RPMI8226 (cell line): ENCODE results near the gene CMPK2.

Source experiments
- DNase-seq: peaks from one replicate; pipeline ENCODE4 v3.0.0-alpha.2; 2015

The CMPK2 gene

DNA sequence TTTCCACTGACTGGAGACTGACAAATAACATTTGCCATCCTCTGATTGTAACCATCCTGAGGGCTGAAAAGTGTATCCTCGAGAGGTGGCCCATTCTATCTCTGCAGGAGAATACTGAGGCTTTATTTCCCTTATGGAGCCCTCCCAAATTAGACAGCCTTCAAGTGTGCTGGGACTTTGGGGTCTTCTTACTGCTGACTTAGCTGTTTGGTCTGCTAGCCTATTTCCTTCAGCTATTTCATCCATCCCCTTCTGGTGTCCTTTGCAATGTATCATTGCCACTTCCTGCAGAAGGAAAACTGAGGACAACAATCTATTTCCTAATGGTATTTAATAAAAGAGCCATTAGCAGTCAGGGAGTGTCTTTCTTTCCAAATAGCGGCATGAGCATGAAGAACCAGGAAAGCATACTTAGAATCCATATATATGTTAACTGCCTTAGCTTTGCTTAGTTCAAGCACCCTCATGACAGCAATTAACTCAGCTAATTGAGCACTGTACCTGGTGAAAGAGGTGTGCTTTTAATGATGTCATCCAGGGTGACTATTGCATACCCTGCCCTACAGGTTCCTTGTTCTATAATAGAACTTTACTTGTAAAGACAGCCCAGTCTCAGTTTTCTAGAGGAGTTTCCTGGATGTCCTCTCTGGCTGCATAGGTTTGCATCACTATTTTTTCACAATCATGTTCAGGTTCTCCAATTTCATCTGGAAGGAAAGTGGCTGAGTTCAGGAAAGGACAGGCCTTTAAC lies 24.0 kb downstream of the CMPK2 start:
- DNase-seq, result no peak

DNA sequence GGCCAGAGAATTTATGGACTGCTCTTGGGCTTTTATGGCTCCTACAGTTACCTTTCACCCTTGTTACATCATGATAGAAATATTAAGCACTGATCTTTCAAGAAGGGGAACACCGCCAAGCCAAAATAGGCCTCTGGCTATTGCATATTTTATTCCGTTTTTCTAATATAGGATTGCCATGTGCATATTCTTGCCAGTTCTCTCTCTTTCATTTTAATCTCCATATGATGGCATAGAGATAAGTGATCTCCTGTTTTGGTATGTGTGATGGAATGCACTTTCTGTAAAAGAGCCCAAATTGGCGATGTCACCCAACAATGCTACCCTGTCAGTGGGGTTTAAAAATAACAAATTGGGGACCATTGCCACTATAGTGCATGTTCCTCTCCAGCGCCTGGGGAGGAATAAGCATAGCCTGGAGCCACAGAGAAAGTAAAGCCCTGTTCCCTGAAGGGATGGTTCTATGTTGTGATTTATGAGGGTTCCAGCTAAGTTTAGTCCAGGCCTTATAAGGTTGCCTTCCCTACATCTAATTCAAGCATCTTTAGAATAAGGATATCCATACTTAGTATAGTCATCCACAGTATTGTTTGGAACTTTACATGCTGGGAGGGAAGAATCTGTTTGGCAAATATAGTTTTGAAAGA lies 26.9 kb downstream of the CMPK2 start:
- DNase-seq, result no peak

DNA sequence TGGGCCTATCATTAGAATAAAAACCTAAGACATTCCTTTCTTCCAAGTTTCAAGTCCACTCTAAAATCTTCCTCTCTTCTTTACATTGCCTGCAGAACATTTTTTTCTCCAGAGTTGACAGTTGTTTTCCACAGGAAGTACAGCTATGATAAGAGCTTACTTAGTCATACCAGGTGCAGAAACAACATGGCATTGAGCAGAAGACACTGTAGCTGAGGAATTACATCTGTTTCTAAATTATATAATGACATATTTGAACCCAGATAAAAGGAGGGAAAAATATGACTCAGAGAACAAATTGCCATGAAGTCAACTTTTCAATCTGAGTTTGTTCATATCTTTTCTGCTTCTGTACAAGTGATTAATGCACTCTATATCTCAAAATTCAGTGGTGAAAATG lies 30.2 kb downstream of the CMPK2 start:
- no peak for DNase-seq

DNA sequence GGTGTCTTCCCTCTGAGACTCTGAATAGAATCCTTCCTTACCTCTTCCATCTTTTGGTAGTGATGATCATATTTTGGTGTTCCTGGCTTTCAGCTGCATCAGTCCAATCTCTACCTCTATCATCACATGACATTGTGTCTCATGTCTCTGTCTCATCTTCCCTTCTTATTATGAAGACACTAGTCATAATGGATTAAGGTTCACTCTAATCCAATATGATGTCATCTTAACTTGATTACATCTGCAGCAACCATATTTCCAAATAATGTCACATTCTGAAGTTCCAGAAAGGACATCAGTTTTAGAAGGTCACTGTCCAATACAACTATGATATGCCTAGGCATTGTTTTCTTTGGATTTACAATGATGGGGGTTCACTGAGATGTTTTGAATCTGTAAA lies 31.5 kb downstream of the CMPK2 start:
- no peak for DNase-seq

DNA sequence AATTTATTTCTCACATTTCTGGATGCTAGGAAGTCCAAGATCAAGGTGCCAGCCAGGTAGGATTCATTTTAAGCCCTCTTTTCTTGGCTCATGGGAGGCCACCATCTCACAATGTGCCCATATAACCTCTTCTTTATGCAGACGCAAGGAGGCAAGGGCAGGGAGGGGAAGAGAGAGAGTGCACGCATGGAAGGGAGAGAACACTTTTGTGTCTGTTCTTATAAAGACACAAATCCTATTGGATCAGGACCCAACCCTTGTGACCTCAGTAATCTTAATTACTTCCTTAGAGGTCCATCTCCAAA lies 32.5 kb downstream of the CMPK2 start:
- DNase-seq, result no peak

DNA sequence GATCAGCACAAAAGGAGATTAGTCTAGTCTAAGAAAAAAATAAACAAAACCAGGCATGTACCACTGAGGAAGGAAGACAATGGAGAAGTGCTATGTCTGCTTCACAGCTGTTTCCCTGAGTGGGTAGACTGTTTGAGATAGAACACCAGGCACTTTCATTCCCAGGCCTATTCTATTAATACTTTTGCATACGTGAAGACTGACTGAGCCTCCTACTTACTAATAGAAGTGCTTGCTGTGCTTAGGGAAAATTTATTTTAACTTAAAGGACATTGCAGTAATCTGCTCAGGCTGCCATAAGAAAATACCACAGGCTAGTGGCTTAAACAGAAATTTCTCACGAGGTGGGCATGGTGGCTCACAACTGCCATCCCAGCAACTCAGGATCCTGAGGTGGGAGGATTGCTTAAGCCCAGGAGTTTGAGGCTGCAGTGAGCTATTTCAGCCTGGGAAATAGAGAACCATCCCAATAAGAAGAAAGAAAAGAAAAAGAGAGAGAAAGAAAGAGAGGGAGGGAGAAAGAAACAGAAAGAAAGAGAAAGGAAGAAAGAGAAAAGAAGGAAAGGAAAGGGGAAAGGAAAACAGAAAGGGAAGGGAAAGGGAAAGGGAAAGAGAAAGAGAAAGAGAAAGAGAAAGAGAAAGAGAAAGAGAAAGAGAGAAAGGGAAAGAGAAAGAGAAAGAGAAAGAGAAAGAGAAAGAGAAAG lies 33.0 kb downstream of the CMPK2 start:
- no peak for DNase-seq

DNA sequence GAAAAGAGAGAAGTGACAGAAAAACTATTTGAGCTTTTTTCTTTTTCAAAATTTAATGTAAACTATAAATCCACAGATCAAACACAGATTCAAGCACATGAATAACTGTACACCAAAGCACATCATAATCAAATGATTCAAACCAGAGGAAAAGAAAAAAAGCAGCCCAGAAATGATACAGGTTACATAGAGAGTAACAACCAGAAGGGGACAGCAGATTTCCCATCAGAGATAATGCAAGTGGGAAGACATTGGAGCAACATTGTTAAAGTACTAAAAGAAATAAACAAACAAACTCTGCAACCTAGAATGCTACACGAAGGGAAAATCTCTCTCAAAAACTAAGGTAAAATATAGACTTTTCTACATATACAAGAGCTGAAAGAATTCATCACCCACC lies 34.5 kb downstream of the CMPK2 start:
- DNase-seq, result no peak

DNA sequence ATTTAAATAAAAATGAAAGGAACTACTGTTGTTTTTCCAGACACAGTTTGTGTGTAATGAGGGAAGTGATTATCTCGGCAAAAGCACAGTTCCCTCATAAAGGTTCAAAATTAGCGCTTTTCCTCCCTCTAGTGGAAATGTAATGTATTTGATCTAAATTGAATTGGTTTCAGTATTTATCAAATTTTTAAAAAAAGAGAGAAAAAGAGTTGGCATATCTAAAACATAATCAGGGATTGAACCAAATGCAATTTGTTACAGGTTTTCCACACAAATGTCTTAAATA lies 37.5 kb downstream of the CMPK2 start:
- peak; percentile 31 for DNase-seq

DNA sequence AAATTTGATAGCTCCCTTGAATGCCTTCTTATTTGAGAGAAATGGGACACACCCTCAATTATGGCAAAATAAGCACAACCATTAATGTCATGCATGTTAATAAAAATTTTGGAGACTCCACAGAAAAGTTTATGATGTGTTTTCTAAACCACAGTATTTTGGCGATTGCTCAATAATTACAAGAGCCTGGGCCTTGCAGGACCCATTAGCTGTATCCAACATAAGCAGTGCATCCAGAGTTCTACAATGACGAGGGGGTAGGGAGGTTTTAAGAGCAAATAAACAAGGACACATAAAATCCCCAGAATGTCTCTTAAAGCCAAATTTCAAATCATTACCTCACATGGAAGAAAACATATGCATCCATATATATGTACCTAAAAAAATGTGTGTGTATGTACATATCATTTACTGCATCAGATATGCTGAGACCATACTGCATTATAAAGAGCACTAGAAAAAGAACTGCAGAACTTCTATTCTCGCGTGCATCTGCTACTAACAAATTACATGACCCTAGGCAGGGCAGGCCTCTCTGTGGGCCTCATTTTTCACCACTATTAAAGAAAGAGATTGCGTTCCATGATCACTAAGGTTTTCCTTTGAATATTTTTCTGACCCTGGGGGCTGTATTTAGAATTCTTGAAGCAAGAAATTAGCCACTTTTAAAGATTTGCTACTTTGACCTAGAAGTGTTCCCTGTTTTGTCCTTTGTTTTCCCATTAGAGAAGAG lies 38.0 kb downstream of the CMPK2 start:
- DNase-seq, result no peak

DNA sequence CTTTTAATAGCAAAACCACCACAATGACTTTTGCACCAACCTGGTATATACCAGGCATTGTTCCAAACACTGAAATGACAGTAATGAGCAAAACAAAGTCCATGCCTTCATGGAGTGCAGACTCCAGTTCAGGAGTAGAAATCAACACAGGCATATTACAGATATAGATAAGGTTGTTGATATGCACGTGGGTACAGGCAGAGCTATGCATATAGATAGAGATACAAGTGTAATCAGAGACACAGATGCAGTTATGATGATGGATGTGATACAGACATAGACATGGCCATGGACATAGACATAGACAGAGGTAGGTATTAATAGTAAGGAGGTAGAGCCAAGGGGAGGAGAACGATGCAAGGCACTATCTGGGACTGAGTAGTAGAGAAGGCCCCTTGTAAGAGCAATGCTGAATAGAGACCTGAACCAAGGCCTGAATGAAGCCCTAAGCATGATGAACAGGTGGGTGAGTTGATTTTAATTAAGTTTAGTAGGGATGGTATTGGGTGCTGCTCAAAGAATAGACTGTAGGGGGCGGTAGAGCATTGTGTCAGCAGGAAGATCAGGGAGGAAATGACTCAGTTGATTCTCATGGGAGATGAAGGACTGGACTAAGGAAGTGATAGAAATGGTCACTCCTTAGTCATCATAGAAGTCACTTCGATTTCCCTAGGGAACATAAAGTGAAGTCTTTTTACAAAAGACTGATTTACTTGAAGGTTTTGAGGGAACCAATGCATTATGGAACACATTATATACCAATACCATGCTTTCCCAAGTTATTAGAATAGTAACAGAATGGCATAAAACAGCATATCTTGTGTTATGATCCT lies 39.4 kb downstream of the CMPK2 start:
- peak; percentile 11 for DNase-seq

DNA sequence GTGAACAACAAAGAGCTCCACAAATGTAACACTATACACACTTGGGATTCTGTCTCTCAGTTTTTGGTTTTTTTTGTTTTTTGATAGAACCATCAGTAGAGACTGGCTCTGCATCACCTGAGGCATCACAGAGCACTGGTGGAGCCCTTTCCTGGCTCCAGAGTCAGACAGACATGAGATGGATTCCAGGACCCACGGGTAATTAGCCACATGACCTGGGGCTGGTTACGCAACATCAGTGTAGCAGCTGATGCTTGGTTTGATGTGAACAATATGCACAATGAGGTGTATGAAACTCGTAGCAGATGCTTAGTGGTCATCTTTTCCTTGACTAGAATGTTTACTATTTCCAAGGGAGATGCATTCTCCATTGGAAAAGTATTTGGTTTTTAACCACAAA lies 40.7 kb downstream of the CMPK2 start:
- no peak for DNase-seq

DNA sequence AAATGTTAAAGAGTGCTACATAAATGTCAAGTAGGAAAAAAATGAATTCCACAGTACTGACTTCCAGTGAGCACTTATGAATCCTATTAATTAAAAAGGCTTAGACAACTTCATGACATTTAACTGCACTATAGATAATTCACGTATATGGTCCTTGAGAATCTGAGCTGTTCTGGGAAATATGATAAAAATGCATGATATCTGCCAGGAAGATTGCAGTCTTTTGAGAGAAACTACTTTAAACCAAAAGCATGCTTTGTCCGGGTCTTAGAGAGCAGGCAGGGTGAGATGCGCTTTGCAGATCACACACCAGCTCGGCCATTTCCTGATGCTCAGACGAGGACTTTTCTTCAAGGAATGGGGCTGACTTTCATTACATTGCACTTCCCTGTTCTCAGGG lies 42.6 kb downstream of the CMPK2 start:
- no peak for DNase-seq

DNA sequence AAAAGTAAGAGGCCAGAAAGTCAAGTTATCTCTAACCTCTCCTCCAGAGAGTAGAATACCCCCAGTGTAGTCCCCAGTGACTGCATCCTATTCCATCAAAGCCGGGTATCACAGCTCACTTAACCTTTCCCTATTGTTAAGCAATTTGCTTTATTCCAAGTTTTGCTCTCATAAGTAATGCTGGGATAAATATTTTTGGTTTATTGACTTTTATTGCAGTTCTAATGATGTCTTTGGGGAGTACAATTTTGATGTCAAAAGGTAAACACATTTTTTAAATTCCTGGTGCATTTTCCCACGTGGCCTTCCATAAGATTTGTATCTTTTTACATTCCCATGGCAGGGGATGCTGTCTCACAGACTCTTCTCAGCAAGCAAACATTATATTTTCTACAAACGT lies 43.3 kb downstream of the CMPK2 start:
- DNase-seq, result no peak

DNA sequence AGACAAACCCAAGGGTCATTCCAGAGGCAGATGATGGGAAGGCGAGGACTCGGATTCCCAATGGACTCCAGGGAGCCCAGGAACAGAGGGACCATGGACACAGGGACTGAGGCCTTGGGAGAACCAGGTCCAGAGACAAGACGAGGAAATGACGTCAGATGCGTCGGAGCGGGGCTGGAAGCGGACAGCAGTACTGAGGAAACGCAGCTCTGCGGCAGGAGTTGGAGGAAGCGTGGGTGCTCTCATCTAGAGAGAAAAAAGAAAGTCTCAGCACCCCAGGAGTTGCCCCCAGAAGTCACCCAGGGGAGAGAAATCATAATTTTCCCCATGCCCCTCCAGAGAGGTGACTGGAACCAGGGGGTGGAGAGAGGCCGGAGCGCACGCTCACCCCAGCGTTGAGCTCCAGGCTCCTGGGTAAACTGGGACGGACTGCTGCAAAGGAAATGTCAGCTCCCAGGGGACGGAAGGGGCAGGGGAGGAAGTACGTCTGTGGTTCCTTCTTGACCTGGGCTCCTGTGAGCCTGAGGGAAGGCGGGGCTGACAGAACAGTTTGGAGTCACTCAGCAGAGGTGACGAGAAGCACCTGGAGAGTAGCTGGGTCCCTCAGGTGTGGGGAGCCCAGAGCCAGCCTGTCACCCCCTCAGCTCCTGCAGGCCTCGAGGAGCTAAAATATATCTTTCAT lies 44.7 kb downstream of the CMPK2 start:
- DNase-seq, result no peak

DNA sequence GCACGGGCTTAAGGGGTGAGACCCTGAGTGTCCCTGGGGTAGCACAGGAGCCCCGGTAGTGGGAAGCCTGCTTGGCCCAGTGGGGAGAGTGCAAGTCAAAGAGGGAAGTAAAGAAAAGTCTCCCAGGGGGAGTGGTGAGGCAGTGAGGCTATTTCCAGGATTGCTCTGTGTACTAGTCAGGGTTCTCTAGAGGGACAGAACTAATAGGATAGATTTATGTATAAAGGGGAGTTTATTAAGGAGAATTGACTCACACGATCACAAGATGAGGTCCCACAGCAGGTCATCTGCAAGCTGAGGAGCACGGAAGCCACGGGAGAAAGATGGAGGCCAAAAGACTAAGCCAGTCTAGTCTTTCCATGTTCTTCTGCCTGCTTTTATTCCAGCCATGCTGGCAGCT lies 45.5 kb downstream of the CMPK2 start:
- DNase-seq, result no peak

DNA sequence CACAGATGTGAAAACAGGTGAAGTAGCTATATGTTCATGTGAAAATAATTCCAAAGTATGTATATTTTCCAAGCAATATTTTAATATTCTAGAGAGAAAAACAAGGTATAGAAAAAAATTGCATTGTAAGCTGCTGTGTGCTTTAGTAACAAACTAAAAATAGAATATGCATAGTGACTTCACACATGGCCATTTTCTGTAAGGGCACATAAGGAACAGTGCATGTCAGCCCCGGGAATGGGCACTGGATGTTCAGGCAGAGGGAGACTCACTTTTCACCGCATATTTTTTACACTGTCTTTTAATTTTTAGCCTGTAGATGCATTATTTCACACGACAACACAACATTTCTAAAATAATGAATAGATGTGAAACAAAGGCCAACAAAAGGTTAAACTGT lies 46.0 kb downstream of the CMPK2 start:
- DNase-seq, result no peak

DNA sequence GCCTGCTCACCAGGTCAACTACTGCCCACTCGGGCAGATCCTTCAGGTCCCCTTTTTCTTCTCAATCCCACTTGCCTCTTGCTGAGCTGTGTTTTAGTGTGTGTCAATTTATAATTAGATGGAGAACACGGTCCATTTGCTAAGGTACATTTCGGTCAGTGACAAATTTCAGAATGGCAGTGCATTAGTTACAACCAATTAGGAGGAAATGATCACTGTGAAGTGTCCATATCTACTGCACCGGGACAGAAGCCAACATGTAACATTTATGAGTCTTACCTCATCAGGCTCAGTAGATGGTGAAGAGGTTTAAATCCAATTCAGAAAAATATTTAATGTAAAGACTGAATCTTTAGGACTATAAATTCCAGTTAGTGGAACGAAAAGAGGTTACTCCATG lies 47.7 kb downstream of the CMPK2 start:
- DNase-seq, result no peak

DNA sequence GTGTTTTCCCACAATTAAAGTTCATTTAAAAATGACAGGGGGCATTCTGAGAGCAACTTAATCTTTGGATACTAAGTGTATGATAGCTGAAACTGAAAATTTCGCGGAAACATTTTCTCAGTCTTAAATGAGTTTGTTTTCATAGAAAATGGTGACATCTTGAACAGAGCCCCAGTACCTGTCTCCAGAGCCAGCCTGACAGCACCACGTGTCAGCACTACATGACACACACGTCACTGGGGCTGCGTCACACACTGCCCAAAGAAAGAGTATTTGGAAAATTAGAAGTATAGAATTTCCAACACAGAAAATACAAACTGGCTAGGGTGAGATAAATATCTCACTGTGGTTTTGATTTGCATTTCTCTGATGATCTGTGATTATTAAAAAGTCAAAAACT lies 50.8 kb downstream of the CMPK2 start:
- no peak for DNase-seq

DNA sequence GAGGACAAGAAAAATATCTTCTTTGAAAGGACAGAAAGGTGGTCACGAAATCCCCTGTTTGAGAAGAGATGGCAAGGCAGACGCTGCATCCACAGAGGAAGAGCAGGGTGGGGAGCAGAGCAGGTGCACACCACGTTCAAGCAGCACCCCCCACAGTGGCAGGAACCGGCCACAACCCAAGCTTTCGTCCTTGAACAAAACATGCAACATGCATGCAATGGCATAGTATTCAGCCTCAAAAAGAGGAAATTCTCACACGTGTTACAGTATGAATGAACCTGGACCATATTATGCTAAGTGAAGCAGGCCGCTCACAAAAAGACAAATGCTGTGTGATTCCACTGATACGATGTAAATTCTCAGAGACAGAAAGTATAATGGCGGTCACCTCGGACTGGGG lies 51.4 kb downstream of the CMPK2 start:
- no peak for DNase-seq

DNA sequence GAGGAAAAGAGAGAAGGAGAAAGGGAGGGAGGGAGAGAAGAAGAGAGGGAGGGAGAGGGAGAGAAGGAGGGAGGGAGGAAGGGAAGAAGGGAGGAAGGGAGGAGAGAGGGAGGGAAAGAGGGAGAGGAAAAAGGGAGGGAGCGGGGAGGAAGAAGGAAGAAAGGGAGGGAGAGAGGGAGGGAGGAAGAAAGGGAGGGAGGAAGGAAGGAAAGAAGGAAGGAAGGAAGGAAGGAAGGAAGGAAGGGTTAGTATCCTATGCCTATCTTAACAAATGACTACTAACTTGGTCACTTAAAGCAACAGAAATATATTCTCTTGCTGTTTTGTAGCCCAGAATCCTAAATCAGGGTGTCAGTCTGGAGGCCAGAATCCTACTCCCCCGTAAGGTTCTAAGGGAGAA lies 52.1 kb downstream of the CMPK2 start:
- DNase-seq, result no peak

DNA sequence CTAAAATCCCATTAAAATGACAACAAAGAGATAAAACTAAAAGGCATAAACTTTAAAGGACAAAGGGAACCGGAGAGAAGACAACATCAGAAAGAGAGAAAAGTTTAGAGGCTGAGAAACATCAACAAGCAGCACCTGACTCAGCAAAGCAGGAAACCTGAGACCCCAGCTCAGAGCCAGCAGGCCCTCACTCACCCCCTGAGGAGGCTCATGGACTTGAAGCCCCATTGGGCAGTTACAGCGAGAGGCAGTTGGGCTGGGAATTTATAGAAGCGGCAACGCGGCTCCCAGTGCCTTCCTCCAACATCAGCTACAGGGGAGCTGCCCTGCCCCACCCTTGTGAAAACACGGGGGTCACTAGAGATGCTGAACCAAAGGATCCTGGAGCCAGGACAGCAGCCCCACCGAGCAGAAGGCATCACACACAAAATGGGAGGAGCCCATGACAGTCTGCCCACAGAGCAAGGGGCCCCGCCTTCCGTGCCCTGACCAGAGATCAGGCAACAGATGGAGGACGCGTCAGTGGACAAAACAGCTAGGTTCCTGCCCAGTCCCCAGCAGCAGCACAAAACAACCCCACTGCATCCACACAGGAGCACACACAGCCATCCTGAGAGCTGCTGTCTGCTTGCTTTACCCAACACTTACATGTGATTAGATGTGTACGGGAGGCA lies 52.7 kb downstream of the CMPK2 start:
- DNase-seq, result no peak

DNA sequence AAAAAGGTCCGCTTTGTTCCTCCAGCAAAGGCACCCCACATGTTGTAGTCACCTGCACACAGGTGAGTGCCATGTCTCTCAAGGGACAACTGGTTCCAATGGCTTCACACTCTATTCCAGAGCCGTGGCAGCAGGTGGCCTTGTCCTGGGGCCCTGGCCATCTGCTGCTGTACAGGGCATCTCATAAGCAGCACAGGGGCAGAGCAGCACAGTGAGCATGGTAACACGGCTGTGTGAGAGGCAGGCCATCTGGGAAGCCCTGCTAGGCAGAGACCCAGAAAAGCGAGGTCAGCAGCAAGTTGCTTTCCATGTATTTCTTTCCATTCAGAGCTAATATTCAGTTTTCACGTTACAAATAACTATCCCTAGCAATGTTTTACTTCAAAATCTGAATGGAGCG lies 54.7 kb downstream of the CMPK2 start:
- DNase-seq, result no peak
